ENCODE measurements around the gene CARS2.
"Not testable (repeated sequence)": the region's sequence is repeated elsewhere in the genome, so short reads cannot be mapped to it uniquely, and the experiment has no call there.

Gene CARS2

GRCh38 chr13:110638814-110639806 lies 66.8 kb downstream of the CARS2 start:
- in situ Hi-C loops (cut with HindIII; ENCODE audit: low sequenced_read_pairs), result no loop called here

GRCh38 chr13:110638257-110638656 lies 67.7 kb downstream of the CARS2 start:
- in situ Hi-C loops (cut with HindIII; ENCODE audit: low sequenced_read_pairs), result no loop called here

- in situ Hi-C loops (cut with HindIII; ENCODE audit: low sequenced_read_pairs), result no loop called here
Observed at GRCh38 chr13:110637747-110638146, 68.2 kb downstream of the CARS2 start.

- in situ Hi-C loops (cut with HindIII; ENCODE audit: low sequenced_read_pairs), result no loop called here
Observed at GRCh38 chr13:110637275-110637674, 68.6 kb downstream of the CARS2 start.

GRCh38 chr13:110636701-110637201 lies 69.2 kb downstream of the CARS2 start:
- in situ Hi-C loops (cut with HindIII; ENCODE audit: low sequenced_read_pairs), result no loop called here

GRCh38 chr13:110636053-110636475 lies 69.9 kb downstream of the CARS2 start:
- in situ Hi-C loops (cut with HindIII; ENCODE audit: low sequenced_read_pairs), result no loop called here

- in situ Hi-C loops (cut with HindIII; ENCODE audit: low sequenced_read_pairs), result no loop called here
Observed at GRCh38 chr13:110635405-110636002, 70.4 kb downstream of the CARS2 start.

- in situ Hi-C loops (cut with HindIII; ENCODE audit: low sequenced_read_pairs), result no loop called here
Observed at GRCh38 chr13:110634558-110634957, 71.4 kb downstream of the CARS2 start.

- in situ Hi-C loops (cut with HindIII; ENCODE audit: low sequenced_read_pairs), result no loop called here
Observed at GRCh38 chr13:110633776-110634175, 72.1 kb downstream of the CARS2 start.

- in situ Hi-C loops (cut with HindIII; ENCODE audit: low sequenced_read_pairs), result not testable (repeated sequence)
Observed at GRCh38 chr13:110632255-110632654, 73.7 kb downstream of the CARS2 start.

- in situ Hi-C loops (cut with HindIII; ENCODE audit: low sequenced_read_pairs), result no loop called here
Observed at GRCh38 chr13:110630566-110631119, 75.3 kb downstream of the CARS2 start.

GRCh38 chr13:110629735-110630134 lies 76.2 kb downstream of the CARS2 start:
- in situ Hi-C loops (cut with HindIII; ENCODE audit: low sequenced_read_pairs), result no loop called here

GRCh38 chr13:110628952-110629701 lies 76.8 kb downstream of the CARS2 start:
- in situ Hi-C loops (cut with HindIII; ENCODE audit: low sequenced_read_pairs), result no loop called here

- in situ Hi-C loops (cut with HindIII; ENCODE audit: low sequenced_read_pairs), result no loop called here
Observed at GRCh38 chr13:110628477-110628793, 77.5 kb downstream of the CARS2 start.

- in situ Hi-C loops (cut with HindIII; ENCODE audit: low sequenced_read_pairs), result no loop called here
Observed at GRCh38 chr13:110627761-110628476, 78.0 kb downstream of the CARS2 start.

- in situ Hi-C loops (cut with HindIII; ENCODE audit: low sequenced_read_pairs), result no loop called here
Observed at GRCh38 chr13:110627351-110627750, 78.6 kb downstream of the CARS2 start.

GRCh38 chr13:110626521-110626920 lies 79.4 kb downstream of the CARS2 start:
- in situ Hi-C loops (cut with HindIII; ENCODE audit: low sequenced_read_pairs), result no loop called here

GRCh38 chr13:110625771-110626321 lies 80.1 kb downstream of the CARS2 start:
- in situ Hi-C loops (cut with HindIII; ENCODE audit: low sequenced_read_pairs), result no loop called here

- in situ Hi-C loops (cut with HindIII; ENCODE audit: low sequenced_read_pairs), result no loop called here
Observed at GRCh38 chr13:110624766-110625756, 80.9 kb downstream of the CARS2 start.

Measured in DLD1 (cell line).